Esophagus muscularis mucosa (tissue), 3 donors: ENCODE data around the gene IFT81.

ENCODE experiments used
- CTCF ChIP-seq, 3 experiments: fragments of 200-600 bp in 2 of 3; fragments of 450-650 bp in 1 of 3; sonication (generic) in 2 of 3; IDR thresholded peaks; one replicate each; pipeline ENCODE4 v1.5.1; 2017 to 2019; ENCODE audit warnings: antibody characterized with exemption in 3 of 3, mild to moderate bottlenecking in 2 of 3, moderate library complexity in 1 of 3
- POLR2A ChIP-seq: fragments of 450-650 bp; IDR thresholded peaks from one replicate; pipeline ENCODE4 v1.6.1; 2017; ENCODE audit warnings: antibody characterized with exemption, moderate library complexity, mild to moderate bottlenecking, low read depth

- TF ChIP-seq CTCF (IDR thresholded peaks at IDR 0.05) (no peak), POLR2A (no peak)
These were observed 69.0 kb downstream of the IFT81 start for GRCh38 chr12:110193196-110193595.
